IMR-90 (cell line): Measurements from ENCODE around the gene TIMM17B. TPM values are rescaled to one million over a fixed set of nuclear protein-coding genes. Genes with fewer than 3 reads are reported as not detected.

Experiments
- ATAC-seq: fragments of 200-7000 bp; cut with Tn5 transposase; 2 replicates; pipeline ENCODE4 v1.9.1; 2020; ENCODE audit warnings: low read depth, mild to moderate bottlenecking, moderate library complexity
- Bru-seq: library from RNA; stranded (reverse); fragments of 400-500 nt; gene quantifications from one replicate; lab custom pipeline; 2021; lab: Mats Ljungman, UMichigan
- BruChase-seq, 2 experiments: library from RNA; stranded (reverse); fragments of 400-500 nt; gene quantifications; one replicate each; lab custom pipeline; 2021; lab: Mats Ljungman, UMichigan
- BruUV-seq: library from RNA; stranded (reverse); fragments of 400-500 nt; replicated peaks from 2 replicates; lab custom pipeline; 2021; lab: Mats Ljungman, UMichigan
- CTCF ChIA-PET: fragments of 300-600 bp; formaldehyde crosslinking; extraction: SDS; loops from one replicate; lab custom pipeline; 2021; ENCODE audit warnings: antibody characterized with exemption; lab: Yijun Ruan, JAX
- POLR2A ChIA-PET: fragments of 300-600 bp; sonication (Branson Sonifier 250); formaldehyde crosslinking; loops from one replicate; lab custom pipeline; 2022; ENCODE audit warnings: antibody characterized with exemption; ENCODE audit not compliant: unreplicated experiment; lab: Charles Lee
- DNase-seq: peaks from one replicate; pipeline ENCODE4 v3.0.0; 2013
- H2AFZ ChIP-seq: replicated peaks from 2 replicates; pipeline ENCODE3; 2013; ENCODE audit warnings: low read length, mild to moderate bottlenecking; ENCODE audit not compliant: poor library complexity
- H2AK5ac ChIP-seq: 2 replicates; pipeline ENCODE4 v1.6.1; 2013; ENCODE audit warnings: low read depth, low read length, inconsistent platforms
- H2AK9ac ChIP-seq: replicated peaks from 2 replicates; pipeline ENCODE3; 2013; ENCODE audit warnings: mild to moderate bottlenecking, low read depth, low read length, moderate library complexity; ENCODE audit not compliant: poor library complexity
- H2BK120ac ChIP-seq: 2 replicates; pipeline ENCODE4 v1.6.1; 2013; ENCODE audit warnings: low read depth, low read length, inconsistent platforms
- H2BK15ac ChIP-seq: 3 replicates; pipeline ENCODE4 v1.6.1; 2013; ENCODE audit warnings: low read depth, low read length, inconsistent platforms
- H2BK20ac ChIP-seq: 2 replicates; pipeline ENCODE4 v1.6.1; 2013; ENCODE audit warnings: low read depth, mild to moderate bottlenecking, inconsistent platforms, low read length, moderate library complexity
- H2BK5ac ChIP-seq: 2 replicates; pipeline ENCODE4 v1.6.1; 2013; ENCODE audit warnings: mild to moderate bottlenecking, low read depth, low read length, inconsistent platforms; ENCODE audit not compliant: poor library complexity, severe bottlenecking
- H3K14ac ChIP-seq: replicated peaks from 2 replicates; pipeline ENCODE4 v1.6.1; 2013; ENCODE audit warnings: low read depth, low read length, inconsistent platforms
- H3K18ac ChIP-seq: 2 replicates; pipeline ENCODE4 v1.6.1; 2013; ENCODE audit warnings: low read depth, low read length, control low read depth
- H3K23ac ChIP-seq: 2 replicates; pipeline ENCODE4 v1.6.1; 2013; ENCODE audit warnings: low read depth, low read length, inconsistent platforms
- H3K27ac ChIP-seq: 2 replicates; pipeline ENCODE4 v1.5.1; 2013; ENCODE audit warnings: mild to moderate bottlenecking, control low read depth, low read length; ENCODE audit not compliant: insufficient read depth
- H3K27me3 ChIP-seq: 2 replicates; pipeline ENCODE4 v1.6.1; 2013; ENCODE audit warnings: low read length; ENCODE audit not compliant: control insufficient read depth, insufficient read depth
- H3K36me3 ChIP-seq: 2 replicates; pipeline ENCODE4 v1.6.1; 2013; ENCODE audit warnings: low read length, mixed read lengths; ENCODE audit not compliant: control insufficient read depth, insufficient read depth
- H3K4ac ChIP-seq: 2 replicates; pipeline ENCODE4 v1.6.1; 2013; ENCODE audit warnings: low read depth, low read length, inconsistent platforms
- H3K4me1 ChIP-seq: 2 replicates; pipeline ENCODE4 v1.6.1; 2013; ENCODE audit warnings: low read length, mixed read lengths; ENCODE audit not compliant: control insufficient read depth, insufficient read depth
- H3K4me2 ChIP-seq: 2 replicates; pipeline ENCODE4 v1.6.1; 2013; ENCODE audit warnings: low read depth, mild to moderate bottlenecking, control low read depth, low read length, moderate library complexity
- H3K4me3 ChIP-seq: 2 replicates; pipeline ENCODE4 v1.5.1; 2013; ENCODE audit warnings: low read depth, mild to moderate bottlenecking, control low read depth, low read length, moderate library complexity; ENCODE audit not compliant: insufficient read depth
- H3K56ac ChIP-seq: 2 replicates; pipeline ENCODE4 v1.6.1; 2013; ENCODE audit warnings: low read length, inconsistent platforms; ENCODE audit not compliant: insufficient read depth; ENCODE audit errors: extremely low read depth
- H3K79me1 ChIP-seq, 2 experiments: 2 replicates each; pipeline ENCODE4 v1.6.1; 2013; ENCODE audit warnings: low read length in 2 of 2, inconsistent platforms in 1 of 2, low read depth in 1 of 2
- H3K9ac ChIP-seq: 2 replicates; pipeline ENCODE4 v1.6.1; 2013; ENCODE audit warnings: low read depth, low read length, control low read depth
- H3K9me1 ChIP-seq: 2 replicates; pipeline ENCODE4 v1.6.1; 2013; ENCODE audit warnings: low read length, inconsistent platforms; ENCODE audit not compliant: insufficient read depth
- H3K9me3 ChIP-seq: 2 replicates; pipeline ENCODE4 v1.6.1; 2013; ENCODE audit warnings: low read length; ENCODE audit not compliant: control insufficient read depth, insufficient read depth
- H4K20me1 ChIP-seq: 2 replicates; pipeline ENCODE4 v1.6.1; 2013; ENCODE audit warnings: low read length, inconsistent platforms; ENCODE audit not compliant: insufficient read depth
- H4K5ac ChIP-seq: 2 replicates; pipeline ENCODE4 v1.6.1; 2013; ENCODE audit warnings: mild to moderate bottlenecking, low read depth, low read length, control low read depth
- H4K8ac ChIP-seq, 2 experiments: 2 replicates each; pipeline ENCODE4 v1.6.1; 2013; ENCODE audit warnings: low read depth in 2 of 2, low read length in 2 of 2, control low read depth in 1 of 2, inconsistent platforms in 1 of 2
- H4K91ac ChIP-seq: 2 replicates; pipeline ENCODE4 v1.6.1; 2013; ENCODE audit warnings: low read depth, low read length, inconsistent platforms; ENCODE audit not compliant: insufficient read depth
- BHLHE40 ChIP-seq: fragments of 150-350 bp; IDR thresholded peaks from 2 replicates; pipeline ENCODE4 v1.6.1; 2016; ENCODE audit warnings: mild to moderate bottlenecking, low read depth, low read length
- CEBPB ChIP-seq: IDR thresholded peaks from 2 replicates; pipeline ENCODE4 v1.6.1; 2012; ENCODE audit warnings: low read depth, low read length, improper control_type of control experiment
- CHD1 ChIP-seq: IDR thresholded peaks from 2 replicates; pipeline ENCODE4 v1.6.1; 2012; ENCODE audit warnings: low read depth, low read length, improper control_type of control experiment
- FOS ChIP-seq: fragments of 150-350 bp; IDR thresholded peaks from 2 replicates; pipeline ENCODE4 v1.6.1; 2016; ENCODE audit warnings: low read depth, low read length
- MAZ ChIP-seq: IDR thresholded peaks from 2 replicates; pipeline ENCODE4 v1.6.1; 2012; ENCODE audit warnings: low read depth, mild to moderate bottlenecking, low read length, improper control_type of control experiment, moderate library complexity, borderline replicate concordance
- MXI1 ChIP-seq: IDR thresholded peaks from 2 replicates; pipeline ENCODE4 v1.6.1; 2012; ENCODE audit warnings: low read depth, mild to moderate bottlenecking, low read length, moderate library complexity, borderline replicate concordance
- POLR2A ChIP-seq: IDR thresholded peaks from 2 replicates; pipeline ENCODE4 v1.6.1; 2012; ENCODE audit warnings: mild to moderate bottlenecking, low read depth, low read length
- RAD21 ChIP-seq: IDR thresholded peaks from 2 replicates; pipeline ENCODE4 v1.6.1; 2012; ENCODE audit warnings: low read length, improper control_type of control experiment
- RCOR1 ChIP-seq: IDR thresholded peaks from 2 replicates; pipeline ENCODE4 v1.6.1; 2012; ENCODE audit warnings: mild to moderate bottlenecking, low read length, improper control_type of control experiment; ENCODE audit not compliant: insufficient replicate concordance
- RFX5 ChIP-seq: IDR thresholded peaks from 2 replicates; pipeline ENCODE4 v1.8.0; 2012; ENCODE audit warnings: low read depth, mild to moderate bottlenecking, low read length, moderate library complexity
- SMC3 ChIP-seq: fragments of 150-350 bp; IDR thresholded peaks from 2 replicates; pipeline ENCODE4 v1.6.1; 2016; ENCODE audit warnings: low read depth, mild to moderate bottlenecking, antibody characterized with exemption, low read length, moderate library complexity
- WGBS, 2 experiments: methylation state at CpG; one replicate each; pipeline versions ENCODE4 v1.1.5 to v1.1.7; 2013; ENCODE audit warnings: missing lambda C conversion rate in 2 of 2; ENCODE audit not compliant: insufficient read length in 1 of 2; ENCODE audit errors: extremely low coverage in 2 of 2; 5-methylcytosine and 5-hydroxymethylcytosine counted together
- dilution Hi-C: fragments of 300-500 bp; cut with HindIII; formaldehyde crosslinking; loops from one replicate; pipeline ENCODE4 v1.14.3; 2018; ENCODE audit warnings: low sequenced_read_pairs; ENCODE audit not compliant: unreplicated experiment
- in situ Hi-C: fragments of 300-500 bp; cut with MboI; formaldehyde crosslinking; loops from 3 replicates; pipeline ENCODE4 v1.14.3; 2019; ENCODE audit warnings: low sequenced_read_pairs, inconsistent platforms, mixed read lengths
- intact Hi-C: fragments of 100-400 bp; cut with micrococcal nuclease; formaldehyde crosslinking; loops from 2 replicates; pipeline ENCODE4 v1.10.0; 2022
- long read RNA-seq: library from polyadenylated mRNA; unstranded; transcript quantifications from one replicate; pipeline ENCODE4 v2.0.0, GENCODE V29; 2021; ENCODE audit not compliant: unreplicated experiment
- polyA plus RNA-seq, 3 experiments: library from polyadenylated mRNA; depleted of rRNA; stranded (reverse); fragments of >200 nt; gene quantifications; 2 replicates each; pipeline ENCODE4 v1.2.3, GENCODE V29; 2012; ENCODE audit warnings: low replicate concordance in 1 of 3
- total RNA-seq: library from RNA; depleted of rRNA; stranded (reverse); fragments of >200 nt; gene quantifications from 2 replicates; pipeline ENCODE4 v1.2.3, GENCODE V29; 2012; rRNA removed
- TF ChIP-seq, protein P1 (sequence below): conservative IDR thresholded peaks from 2 replicates; pipeline ENCODE4 v1.5.1; 2012; ENCODE audit warnings: mild to moderate bottlenecking, low read depth, low read length, improper control_type of control experiment

TIMM17B gene
- 25.6 and 28.7 TPM in 2 replicates for total RNA-seq
- polyA plus RNA-seq (2012; rRNA removed), result 73.6 and 91.2 TPM in 2 replicates
- polyA plus RNA-seq (2012; cell fraction: cytosol; rRNA removed), result 72.5 and 95.1 TPM in 2 replicates
- polyA plus RNA-seq (2012; cell fraction: nucleus; rRNA removed; ENCODE audit: low replicate concordance), result 29.4 and 51.9 TPM in 2 replicates
- percentile 57 among the genes with signal in this experiment for Bru-seq, nascent RNA
- percentile 63 among the genes with signal in this experiment for BruChase-seq, experiment 1, labeled RNA remaining after a 6-hour chase
- percentile 53 among the genes with signal in this experiment for BruChase-seq, experiment 2, labeled RNA remaining after a 2-hour chase
- long read RNA-seq, partial matches to known transcripts, result 28 of 31 reads
- long read RNA-seq, other reads (novel, unspliced or antisense), result 0 of 31 reads

DNA sequence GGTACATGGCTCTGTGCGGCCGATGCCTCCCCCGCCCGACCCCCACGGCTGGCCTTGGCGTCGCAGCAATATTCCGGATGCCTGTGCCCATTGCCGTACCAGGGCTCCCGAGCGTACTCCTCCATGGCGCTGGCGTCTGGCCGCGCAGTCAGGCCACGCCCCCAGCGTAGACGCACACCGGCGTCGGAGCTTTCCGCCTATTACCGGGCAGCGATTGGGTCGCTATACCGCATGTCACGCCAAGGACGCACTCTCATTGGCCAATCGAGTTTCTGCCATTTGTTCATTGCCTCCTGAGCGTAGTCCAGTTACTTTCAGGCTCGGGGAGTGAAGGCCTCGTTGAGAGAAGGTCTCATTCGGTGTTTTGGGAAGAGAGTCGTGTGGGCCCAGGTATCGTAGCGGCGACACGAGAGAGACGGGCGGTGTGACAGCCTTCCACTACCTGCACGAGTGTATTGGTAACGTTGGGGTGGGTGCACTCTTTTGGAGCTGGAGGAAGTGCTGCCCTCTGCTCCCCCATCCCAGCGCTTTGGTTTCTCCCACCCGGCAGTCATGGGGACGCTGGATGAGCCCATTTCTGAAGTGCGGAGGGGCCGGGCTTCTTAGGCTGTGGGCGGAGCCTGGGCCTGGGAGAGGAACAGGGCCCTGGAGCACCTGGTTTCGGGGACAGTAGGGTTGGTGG lies at the start of gene TIMM17B, which contains the start of gene PQBP1:
Gene TIMM17B, minus strand, starts transcription at position 144 of the 682 bp plus-strand sequence. Its CDS starts 19 bp downstream, at position 125.
Gene PQBP1, plus strand, starts transcription at position 306 of the 682 bp plus-strand sequence. CDS start 580 bp downstream, outside the sequence.
- dilution Hi-C loops (no loop called here), in situ Hi-C loops (no loop called here), intact Hi-C loops (no loop called here)
- peak within 1 kb of the TSS; percentile 78 for H3K4me3 ChIP-seq
- WGBS, 2 experiments, result 33% methylated on average over 4 of the region's 49 CpGs; no CpG with 5 or more reads in 1 of the 2 experiments
- H3K4me2 ChIP-seq, result peak within 1 kb of the TSS; percentile 93
- 0 out of 2 replicates have a peak, but pooled peaks cover 4% of the 10 kb centered on the region for H3K9me1 ChIP-seq
- ChIA-PET CTCF (no interaction called here), POLR2A (interaction anchor here (1.0 kb wide), 1 partner anchor 14 kb away, joined by 3 read pairs; the partner anchor contains the start of gene SLC35A2)
- peak within 1 kb of the TSS; percentile 83 for H3K56ac ChIP-seq
- H3K36me3 ChIP-seq, result peaks cover 8% of the 10 kb centered on the region
- H4K91ac ChIP-seq, result peak within 1 kb of the TSS; percentile 96
- H3K23ac ChIP-seq, result peak within 1 kb of the TSS; percentile 97; the same call in 1 of the 2 replicates
- ATAC-seq (peak; percentile 94), DNase-seq (peak; percentile 96)
- peak within 1 kb of the TSS; percentile 96 for H2AK9ac ChIP-seq
- peak within 1 kb of the TSS; percentile 98 for H3K14ac ChIP-seq
- no peaks in the 10 kb centered on the region for H3K9me3 ChIP-seq
- 0 out of 2 replicates have a peak, but pooled peaks cover 2% of the 10 kb centered on the region for H3K4me1 ChIP-seq
- H4K5ac ChIP-seq, result peak within 1 kb of the TSS; percentile 76
- peak within 1 kb of the TSS; percentile 85 for H2BK120ac ChIP-seq
- H3K9ac ChIP-seq, result peak within 1 kb of the TSS; percentile 93
- TF ChIP-seq RAD21 (no peak), MXI1 (peak; percentile 3; the same call in 1 of the 2 replicates), RFX5 (0 out of 2 replicates have a peak, but pooled peaks have one; percentile 22), FOS (no peak), CEBPB (0 out of 2 replicates have a peak, but pooled peaks have one; percentile 10), BHLHE40 (peak; percentile 89), SMC3 (no peak), RCOR1 (no peak), CHD1 (peak; percentile 73; the same call in 1 of the 2 replicates), MAZ (peak; percentile 18; the same call in 1 of the 2 replicates), POLR2A (peak; percentile 86)
- TF ChIP-seq, protein P1, sequence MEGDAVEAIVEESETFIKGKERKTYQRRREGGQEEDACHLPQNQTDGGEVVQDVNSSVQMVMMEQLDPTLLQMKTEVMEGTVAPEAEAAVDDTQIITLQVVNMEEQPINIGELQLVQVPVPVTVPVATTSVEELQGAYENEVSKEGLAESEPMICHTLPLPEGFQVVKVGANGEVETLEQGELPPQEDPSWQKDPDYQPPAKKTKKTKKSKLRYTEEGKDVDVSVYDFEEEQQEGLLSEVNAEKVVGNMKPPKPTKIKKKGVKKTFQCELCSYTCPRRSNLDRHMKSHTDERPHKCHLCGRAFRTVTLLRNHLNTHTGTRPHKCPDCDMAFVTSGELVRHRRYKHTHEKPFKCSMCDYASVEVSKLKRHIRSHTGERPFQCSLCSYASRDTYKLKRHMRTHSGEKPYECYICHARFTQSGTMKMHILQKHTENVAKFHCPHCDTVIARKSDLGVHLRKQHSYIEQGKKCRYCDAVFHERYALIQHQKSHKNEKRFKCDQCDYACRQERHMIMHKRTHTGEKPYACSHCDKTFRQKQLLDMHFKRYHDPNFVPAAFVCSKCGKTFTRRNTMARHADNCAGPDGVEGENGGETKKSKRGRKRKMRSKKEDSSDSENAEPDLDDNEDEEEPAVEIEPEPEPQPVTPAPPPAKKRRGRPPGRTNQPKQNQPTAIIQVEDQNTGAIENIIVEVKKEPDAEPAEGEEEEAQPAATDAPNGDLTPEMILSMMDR, result no peak
- H3K27ac ChIP-seq, result peak within 1 kb of the TSS; percentile 83
- H3K18ac ChIP-seq, result peak within 1 kb of the TSS; percentile 80
- H3K4ac ChIP-seq, result peak within 1 kb of the TSS; percentile 95
- peak within 1 kb of the TSS; percentile 65 to 97 for H4K8ac ChIP-seq
- no TSS peak for BruUV-seq
- H2BK20ac ChIP-seq, result no peak within 1 kb of the TSS
- peak within 1 kb of the TSS; percentile 95 for H2AK5ac ChIP-seq
- peak within 1 kb of the TSS; percentile 95 for H2BK5ac ChIP-seq
- peak within 1 kb of the TSS; percentile 98 for H2AFZ ChIP-seq
- H3K27me3 ChIP-seq, result no peaks in the 10 kb centered on the region
- H4K20me1 ChIP-seq, result peaks cover 6% of the 10 kb centered on the region; the same call in 1 of the 2 replicates
- peaks cover 6 to 27% of the 10 kb centered on the region in 2 experiments for H3K79me1 ChIP-seq
- H2BK15ac ChIP-seq, result peak within 1 kb of the TSS; percentile 95; the same call in 1 of the 3 replicates
